NCI-H2196 (cell line): ENCODE measurements around the gene APBA2.

ENCODE experiments used
- DNase-seq: peaks from one replicate; lab custom pipeline; 2025; ENCODE audit not compliant: unreplicated experiment; lab: John Stamatoyannopoulos, UW

The APBA2 gene

GRCh38 chr15:28895146-28895545 is 9.4 kb downstream of the APBA2 start:
- DNase-seq, result no peak

GRCh38 chr15:28895566-28895965 is 9.8 kb downstream of the APBA2 start:
- DNase-seq, result no peak

DNA sequence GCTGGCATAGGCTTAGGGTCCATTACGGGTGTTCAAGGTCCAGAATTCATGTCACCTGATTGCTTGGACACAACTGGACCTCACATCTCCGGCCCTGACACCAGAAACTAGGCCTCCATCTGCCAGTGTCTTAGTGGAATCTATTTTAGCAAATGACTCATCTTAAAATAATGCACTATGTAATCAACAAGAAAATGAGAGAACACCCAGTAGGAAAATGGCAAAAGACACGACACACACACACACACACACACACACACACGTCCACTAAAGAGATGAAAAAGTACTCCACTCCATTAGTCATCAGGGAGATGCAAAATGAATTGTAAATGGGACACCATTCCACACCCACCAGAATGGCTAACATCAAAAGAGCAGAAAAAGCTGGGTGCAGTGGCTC is 11.2 kb downstream of the APBA2 start:
- no peak for DNase-seq

- DNase-seq, result no peak
Measured at GRCh38 chr15:28897861-28898585, 12.2 kb downstream of the APBA2 start.

DNA sequence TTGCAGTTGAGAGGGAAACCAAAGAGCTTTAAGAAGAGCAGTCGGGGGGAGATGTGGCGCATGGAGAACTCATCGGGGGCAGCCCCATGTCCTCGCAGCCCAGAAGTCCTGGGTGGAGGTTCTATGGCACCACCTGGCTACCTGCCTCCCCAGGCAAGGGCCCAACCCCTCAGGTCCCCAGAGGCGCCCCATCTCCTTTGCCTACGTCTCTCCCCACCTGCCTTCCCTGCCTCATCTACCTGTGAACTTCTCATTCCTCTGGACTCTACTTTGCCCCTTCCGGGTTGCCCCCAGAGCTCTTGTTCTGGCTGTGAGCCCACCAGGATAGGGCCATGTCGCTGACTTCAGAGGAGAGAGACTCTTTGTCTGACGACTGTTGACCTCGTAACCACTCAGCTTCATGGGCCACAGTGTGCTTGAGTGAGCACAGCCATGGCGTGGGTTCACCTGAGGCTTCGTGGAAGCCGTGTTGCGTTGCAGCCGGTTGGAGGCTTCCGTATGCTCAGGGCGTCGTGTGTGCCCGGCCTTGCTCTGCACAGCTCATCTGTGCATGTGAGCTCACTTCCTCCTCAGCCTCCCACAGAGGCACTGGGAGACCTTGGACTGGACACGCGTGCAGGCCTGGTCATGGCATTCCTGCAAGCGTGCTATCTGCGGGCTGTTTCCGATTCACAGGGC is 13.4 kb downstream of the APBA2 start:
- DNase-seq, result no peak

- DNase-seq, result no peak
Measured at GRCh38 chr15:28900041-28900891, 14.5 kb downstream of the APBA2 start.

- no peak for DNase-seq
Measured at GRCh38 chr15:28900892-28901586, 15.3 kb downstream of the APBA2 start.

DNA sequence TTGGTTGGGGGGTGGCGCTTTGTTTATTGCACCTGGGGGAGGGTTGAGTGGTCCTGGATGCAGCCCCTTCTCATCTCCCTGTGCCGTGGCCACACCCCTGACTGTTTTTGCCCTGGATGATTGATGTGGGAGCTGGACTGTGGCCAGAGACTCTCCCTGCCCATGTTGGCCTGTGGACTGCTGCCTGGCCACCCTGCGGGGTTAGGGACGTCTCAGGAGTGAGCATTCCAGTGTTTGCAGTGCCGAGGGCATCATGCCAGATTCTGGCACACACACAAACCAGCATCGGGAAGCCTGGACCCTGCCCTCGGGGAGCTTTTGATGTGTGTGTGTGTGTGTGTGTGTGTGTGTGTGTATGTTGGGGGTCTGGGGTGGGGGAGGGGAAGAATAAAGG is 15.8 kb downstream of the APBA2 start:
- DNase-seq, result no peak

DNA sequence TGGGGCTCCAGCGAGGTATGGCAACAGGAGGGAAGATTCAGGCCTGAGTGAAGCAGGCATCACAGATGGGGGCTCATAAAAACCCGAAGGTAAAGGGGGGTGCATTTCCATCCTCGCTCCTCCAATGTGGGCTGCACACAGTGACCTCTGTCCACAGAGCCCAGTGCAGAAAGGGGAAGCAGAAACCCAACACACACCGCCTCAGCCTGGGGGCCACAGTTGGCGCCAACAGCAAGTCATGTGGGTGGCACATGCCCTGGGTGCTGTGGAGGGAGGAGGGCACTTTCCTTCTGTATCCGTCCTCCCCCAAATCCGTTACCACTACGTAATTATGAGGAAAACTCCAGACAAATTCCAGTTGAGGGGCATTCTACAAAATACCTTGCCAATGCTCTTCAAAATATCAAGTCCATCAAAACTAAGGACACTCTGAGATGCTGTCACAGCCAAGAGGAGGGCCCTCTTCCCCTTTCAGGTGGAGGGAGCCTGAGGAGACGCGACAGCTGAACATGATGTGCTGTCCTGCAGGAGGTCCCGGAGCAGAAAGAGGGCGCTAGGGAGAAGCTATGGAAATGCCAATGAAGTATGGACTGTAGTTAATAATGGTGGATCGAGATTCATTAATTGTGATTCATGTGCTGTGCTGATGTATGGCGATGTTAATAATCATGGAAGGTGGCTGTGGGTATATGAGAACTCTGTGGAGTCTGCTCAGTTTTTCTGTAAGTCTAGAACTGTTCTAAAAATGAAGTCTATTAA is 16.4 kb downstream of the APBA2 start:
- no peak for DNase-seq

DNA sequence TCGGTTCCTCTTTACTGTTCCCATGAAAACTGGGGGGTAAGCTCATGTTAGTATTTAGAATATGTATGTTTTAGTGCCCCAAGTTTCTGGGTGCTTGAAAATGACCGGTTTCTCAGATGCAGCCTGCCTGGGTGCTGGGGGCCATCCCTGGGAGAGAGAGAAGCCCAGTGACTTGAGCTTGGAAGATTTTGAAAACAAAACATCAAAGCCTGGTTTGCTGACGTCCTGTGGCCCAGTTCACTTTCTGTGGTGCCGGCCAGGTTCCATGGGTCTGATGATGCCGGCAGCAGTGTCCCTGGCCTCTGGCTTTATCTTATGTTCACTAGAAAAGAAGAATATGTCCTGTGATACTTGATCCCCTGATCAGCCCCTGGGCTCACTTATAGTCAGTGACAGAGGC is 17.1 kb downstream of the APBA2 start:
- DNase-seq, result no peak

DNA sequence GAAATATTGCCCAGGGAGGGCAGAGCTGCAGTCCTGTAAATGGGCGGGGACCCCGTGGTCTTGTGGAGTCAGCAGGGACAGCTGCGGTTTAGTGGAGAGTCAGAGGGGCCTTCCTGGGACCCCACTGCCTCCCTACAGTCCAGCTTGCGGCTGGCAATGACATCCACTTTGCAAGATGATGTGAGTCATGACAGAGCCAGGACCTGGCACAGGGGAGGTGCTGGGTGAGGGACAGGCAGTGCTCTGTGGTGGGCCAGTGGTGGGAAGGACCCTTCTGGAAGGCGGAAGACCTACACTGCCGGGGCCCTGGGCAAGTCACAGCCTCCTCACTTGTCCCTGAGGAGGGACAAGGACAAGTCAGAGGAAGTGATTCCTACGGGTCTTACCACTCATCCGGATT is 17.8 kb downstream of the APBA2 start:
- DNase-seq, result no peak

GRCh38 chr15:28904003-28904402 is 18.2 kb downstream of the APBA2 start:
- no peak for DNase-seq

DNA sequence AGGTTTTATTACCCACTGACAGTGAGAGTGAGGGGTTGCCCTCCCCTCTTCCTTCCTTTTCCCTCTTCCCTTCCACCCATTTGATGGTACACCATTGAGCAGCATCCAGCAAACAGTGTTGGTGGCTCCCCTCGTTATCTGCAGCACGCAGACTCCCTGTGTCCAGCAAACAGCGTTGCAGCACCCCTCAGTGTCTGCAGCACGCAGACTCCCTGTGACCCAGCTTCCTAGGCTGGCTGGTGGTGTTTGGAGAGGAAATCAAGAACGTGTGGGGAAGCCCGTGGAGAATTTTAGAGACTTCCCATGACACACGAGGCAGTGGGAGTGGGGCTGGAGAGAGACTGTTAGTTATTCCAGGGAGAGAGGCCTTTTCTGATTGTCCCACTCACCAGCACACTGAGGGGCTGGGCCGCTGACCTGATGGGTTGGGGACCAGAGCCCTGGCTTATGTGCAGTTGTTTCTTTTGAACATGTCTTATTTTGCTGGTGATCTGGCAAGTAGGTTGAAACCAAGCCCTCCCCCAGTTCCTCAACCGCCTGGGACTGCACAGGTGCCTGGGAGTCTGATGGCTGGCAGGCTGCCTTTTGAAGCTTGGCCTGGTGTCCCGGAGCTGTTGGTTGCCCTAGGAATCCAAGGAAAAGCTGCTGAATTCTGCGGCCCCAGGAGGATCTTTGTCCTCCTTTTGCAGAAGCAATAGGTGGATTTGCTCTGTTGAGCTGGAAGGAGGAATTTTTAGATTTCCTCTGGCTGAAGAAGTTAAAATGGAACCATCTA is 19.0 kb downstream of the APBA2 start:
- DNase-seq, result no peak

- no peak for DNase-seq
Measured at GRCh38 chr15:28907338-28907960, 21.7 kb downstream of the APBA2 start.

- DNase-seq, result no peak
Measured at GRCh38 chr15:28909958-28910500, 24.3 kb downstream of the APBA2 start.

DNA sequence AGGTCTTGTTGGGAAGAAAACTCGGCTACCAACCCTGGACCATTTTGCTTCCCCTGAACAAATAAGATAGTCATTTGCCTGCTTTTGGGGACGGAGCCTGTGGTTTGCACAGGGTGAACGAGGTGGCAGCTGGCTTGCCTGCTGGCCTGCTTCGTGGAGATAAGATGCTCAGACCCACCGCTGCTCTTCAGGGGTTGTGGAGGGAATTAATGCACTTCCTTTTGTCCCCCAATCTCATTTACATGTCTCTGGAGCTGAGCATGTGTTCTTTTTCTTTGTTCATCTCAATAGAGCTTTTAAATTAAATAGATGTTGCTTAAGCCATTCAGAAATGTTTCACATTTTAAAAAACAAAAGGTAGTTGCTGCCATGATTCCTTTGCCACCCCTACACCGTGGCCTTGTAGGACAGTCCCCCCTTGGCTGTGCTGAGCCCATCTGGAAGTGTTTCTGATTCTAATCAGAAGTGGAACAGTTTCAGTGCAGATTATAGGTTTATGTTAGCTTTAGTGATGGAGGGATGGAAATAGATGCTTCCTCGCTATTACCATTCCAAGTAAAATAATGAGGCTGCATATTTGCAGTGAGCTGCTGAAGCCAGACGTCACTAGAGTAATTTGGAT is 25.6 kb downstream of the APBA2 start:
- no peak for DNase-seq

DNA sequence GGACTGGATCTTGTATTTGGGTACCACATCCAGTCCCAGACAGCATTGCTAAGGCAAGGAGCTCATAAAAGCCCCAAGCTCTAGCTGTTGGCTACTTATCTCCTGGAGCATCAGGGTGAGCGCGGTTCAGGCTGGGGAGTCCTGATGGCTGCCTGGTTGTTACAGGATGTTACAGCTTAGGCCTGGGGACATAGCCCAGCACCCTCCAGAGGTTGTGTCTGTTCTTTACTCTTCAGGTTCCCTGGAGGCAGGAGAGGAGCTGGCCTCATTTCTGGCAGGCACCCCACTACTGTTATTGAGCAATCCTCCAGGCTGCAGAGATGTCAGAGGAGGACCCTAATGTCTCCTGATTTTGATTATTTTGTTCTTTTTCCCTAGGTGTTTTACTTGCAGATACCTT is 26.6 kb downstream of the APBA2 start:
- no peak for DNase-seq

DNA sequence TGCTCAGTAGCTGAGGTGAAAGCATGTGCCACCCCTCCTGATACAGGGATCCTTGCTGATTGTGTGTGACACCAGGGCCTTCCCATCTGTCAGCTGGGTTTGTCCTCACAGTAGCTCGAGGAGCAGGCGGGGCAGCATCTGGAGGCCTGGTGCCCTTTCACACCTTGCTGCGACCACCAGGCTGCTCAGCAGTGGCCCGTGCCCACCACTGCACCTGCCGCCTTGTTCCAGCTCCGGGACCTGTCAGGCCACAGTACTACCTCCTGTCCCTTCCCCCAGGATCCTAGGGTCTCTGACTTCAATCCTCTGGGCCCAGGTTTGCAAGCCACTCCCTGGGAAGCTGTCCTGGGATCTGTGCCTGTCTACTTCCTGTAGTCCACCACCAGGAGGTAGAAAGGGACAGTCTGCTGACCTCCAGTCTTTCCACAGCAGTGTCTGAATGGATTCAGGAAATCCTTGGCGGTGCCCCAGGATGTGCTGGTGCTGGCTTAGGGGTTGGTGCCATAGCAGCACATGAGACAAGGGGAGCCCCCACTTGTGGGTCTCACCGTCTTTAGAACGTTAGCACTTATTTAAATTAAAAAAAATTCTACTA is 27.5 kb downstream of the APBA2 start:
- DNase-seq, result no peak
